Lung microvascular endothelial cell (primary cell): ENCODE measurements around the gene NTN1. TPM values are rescaled to one million over a fixed set of nuclear protein-coding genes. Genes with fewer than 3 reads are reported as not detected.
A peak's percentile ranks its signal among the peaks of the same experiment; 100 is the strongest.

ENCODE experiments used
- DNase-seq, 2 donors: peaks; one replicate each; pipeline versions ENCODE4 v3.0.0 to v3.0.0-alpha.2; 2010; ENCODE audit warnings: low read depth in 2 of 2
- total RNA-seq: library from RNA; depleted of rRNA; stranded (reverse); fragments of >200 nt; gene quantifications from 2 replicates; pipeline ENCODE4 v1.2.1, GENCODE V29; 2014

NTN1 gene
- total RNA-seq, 1 donor from 2014 or later: 0.40 TPM

DNA sequence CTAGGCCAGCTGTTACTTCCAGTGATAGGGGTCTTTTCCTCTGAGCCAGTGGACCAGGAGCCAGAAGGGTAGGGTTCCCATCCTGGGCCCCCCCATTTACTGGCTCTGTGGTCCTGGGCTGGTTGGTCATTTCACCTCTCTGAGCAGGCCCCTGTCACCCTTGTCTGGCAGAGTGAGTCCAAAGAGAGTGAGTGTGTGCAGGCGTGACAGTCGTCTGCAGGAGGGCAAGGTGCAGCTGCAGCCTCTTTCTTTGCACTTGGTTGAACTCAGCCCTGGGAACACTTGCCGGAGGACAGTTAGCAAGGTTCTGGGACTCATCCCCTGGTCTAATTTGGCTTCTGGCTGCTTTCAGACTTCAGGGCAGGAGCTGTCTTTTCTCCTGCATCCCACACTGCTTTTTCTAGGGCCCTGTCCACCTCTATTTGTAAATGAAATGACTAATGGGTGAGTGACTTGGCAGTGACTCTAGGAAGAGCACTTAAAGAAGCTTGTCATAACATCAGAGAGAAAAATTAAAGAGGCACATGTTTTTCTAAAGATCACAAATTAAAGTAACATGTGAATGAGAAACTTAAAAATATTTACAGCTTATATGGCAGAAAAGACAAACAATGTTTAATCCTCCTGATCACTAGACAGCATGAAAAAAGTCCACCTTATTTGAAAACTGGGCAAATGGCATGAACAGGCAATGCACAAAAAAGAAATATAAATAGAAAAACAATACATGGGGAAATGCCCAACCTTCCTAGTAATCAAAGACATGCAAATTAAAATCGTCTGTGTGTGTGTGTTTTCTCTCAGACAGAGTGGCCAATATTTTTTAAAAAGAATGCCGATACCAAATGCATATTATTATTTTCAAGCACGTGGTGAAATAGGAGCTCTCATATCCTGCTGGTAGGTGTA is 137.5 kb downstream of the NTN1 start:
- DNase-seq: no peak

DNA sequence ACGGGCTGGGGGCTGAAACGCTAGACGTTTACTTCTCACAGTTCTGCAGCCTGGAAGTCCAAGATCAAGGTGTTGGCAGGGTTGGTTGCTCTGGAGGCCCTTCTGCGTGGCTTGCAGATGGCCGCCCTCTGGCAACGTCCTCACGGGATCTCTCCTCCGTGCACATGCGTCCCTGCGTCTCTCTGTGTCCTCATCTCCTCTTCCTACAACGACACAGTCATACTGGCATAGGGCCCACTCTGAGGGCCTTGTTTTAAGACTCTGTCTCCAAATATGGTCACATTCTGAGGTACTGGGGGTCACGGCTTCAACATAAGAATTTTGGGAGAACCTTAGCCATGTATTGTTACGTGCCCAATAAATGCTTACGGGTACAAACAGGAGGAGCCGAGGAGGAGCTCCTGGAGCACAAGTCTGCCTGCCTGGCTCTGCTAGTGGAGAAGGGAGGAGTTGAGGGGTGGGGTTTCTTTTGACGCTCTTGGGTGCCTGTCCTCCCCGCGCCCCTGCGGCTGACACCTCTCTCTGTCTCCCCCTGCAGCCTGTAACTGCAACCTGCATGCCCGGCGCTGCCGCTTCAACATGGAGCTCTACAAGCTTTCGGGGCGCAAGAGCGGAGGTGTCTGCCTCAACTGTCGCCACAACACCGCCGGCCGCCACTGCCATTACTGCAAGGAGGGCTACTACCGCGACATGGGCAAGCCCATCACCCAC is 141.1 kb downstream of the NTN1 start:
- DNase-seq: no peak

DNA sequence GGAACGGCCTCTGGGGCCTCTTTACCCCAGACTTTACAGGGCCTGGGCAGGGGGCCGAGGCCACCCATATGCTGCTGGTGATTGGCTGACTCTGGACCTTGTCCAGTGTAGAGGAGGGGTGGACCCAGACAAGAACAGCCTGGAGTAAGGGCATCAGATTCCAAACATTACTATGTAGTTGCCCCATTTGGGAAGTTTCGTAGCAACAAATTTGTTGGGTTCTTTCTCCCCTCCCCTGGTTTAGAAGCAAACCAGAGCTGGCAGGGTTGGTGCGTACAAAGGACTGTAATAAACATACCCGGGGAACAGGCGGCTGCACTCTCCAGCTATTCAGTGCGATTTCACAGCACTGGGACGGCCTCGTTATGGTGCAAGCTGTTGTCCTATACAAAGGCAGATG is 145.5 kb downstream of the NTN1 start:
- DNase-seq: no peak

DNA sequence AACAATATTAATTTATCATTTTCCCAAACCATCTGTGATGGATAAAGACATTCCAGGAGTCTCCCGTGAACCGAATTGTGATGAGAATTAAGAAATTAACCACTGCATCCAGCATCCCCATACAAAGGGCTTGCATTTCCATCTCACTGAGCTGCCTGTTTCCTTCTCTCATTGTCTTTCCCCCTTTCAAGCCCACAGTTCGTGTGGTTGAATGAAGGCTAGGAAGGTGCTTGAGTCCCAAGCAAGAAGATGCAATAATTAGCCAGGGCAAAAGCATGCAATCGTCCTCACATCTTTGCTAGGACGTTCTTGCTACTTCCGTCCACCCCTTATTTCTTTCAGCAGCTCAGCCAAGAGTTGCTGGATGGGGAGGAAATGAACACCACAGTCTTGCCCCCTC is 146.1 kb downstream of the NTN1 start:
- no peak for DNase-seq

DNA sequence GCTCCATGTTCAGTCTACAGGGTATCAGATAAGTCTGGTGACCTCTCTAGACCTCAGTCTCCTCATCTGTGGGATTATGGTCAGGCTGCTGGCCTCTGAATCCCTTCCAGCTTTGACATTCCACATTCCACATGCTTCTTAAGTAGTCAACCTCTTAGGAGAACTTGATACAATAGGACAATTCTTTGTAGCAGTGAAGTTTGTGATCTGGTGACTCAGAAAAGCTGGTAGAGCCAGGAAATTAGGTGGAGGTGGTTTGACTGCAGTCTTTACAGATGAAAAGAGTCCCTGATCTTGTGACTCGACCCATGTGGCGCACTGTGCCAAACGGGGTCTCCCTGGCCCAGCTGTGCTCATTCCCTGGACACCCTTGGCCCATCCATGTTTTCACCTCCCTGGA is 147.8 kb downstream of the NTN1 start:
- DNase-seq: no peak

DNA sequence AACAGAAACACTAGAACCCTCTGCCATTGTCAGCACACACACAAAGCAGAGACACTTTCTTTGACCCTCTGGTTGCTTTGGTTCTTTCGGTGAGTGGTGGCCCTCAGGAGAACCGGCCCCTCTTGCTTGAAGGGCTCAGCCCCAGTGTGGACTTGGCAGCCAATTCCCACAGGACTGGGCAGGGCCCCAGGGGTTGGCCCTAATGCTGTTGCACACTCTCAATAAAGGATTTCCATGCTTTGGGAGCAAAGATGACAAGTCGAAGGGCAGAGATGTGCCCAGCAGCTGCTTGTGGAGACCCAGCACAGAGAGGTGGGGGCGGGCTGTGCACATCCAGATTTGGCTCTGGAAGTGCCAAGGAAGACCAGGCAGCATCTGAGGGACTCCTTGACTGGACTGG is 149.0 kb downstream of the NTN1 start:
- no peak for DNase-seq

DNA sequence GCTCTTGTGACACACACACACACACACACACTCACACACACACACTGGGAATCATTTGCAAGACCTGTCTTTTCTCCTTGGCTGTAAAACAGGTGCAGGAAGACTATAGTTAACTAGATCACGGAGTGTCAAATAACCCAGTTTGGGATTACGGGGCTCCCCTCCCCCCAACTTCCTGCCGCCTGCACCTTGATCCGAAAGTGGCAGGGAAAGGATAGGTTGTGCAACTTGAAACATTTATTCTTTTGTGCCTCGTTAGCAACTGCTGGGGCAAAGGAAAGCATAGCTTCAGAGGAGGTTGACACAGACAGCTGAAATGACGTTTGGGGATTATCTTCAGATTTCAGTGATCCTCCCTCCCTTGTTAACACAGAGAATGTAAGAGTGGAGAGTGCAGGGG is 149.5 kb downstream of the NTN1 start:
- DNase-seq: no peak

DNA sequence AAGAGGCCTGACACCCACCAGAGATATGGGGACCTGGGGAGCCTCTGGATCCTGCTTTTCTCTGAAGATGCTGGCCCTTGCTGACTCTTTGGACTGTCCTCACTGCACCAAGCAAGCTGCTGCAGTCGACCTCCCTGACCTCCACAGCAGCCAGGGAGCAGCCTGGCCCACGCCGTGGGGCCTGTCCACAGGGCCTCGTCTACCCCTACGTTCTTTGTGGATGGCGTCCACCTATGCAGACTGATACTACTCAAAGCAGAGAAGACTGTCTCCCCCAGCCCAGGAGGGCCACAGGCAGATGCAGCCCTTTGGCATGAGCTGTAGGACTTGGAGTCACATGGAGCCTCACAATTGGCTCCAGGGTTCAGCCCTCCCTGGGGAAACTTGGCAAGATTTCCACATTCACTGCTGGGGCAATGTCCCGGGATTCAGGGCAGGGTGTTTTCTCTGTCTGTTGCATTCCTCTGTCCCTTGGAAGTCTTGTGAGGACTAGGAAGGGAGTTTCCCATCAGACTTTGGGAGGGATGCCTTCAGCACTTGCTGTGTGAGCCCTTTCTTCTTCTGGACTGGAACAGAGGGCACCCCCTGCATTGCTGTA is 152.2 kb downstream of the NTN1 start:
- no peak for DNase-seq

DNA sequence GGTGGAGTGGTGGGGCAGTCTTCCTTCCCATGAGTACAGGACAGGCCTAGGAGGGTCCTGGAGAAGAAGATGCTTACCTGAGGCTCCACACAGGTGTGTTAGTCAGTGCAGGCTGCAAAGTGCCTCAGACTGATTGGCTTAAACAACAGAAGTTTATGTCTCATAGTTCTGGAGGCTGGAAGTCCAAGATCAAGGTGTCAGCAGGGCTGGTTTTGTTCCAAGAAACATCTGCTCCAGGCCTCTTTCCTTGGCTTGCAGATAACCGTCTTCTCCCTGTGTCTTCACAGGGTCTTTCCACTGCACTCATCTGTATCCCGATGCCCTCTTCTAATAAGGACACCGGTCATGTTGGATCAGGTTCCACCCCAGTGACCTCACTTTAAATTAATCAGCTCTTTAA is 153.0 kb downstream of the NTN1 start:
- no peak for DNase-seq

DNA sequence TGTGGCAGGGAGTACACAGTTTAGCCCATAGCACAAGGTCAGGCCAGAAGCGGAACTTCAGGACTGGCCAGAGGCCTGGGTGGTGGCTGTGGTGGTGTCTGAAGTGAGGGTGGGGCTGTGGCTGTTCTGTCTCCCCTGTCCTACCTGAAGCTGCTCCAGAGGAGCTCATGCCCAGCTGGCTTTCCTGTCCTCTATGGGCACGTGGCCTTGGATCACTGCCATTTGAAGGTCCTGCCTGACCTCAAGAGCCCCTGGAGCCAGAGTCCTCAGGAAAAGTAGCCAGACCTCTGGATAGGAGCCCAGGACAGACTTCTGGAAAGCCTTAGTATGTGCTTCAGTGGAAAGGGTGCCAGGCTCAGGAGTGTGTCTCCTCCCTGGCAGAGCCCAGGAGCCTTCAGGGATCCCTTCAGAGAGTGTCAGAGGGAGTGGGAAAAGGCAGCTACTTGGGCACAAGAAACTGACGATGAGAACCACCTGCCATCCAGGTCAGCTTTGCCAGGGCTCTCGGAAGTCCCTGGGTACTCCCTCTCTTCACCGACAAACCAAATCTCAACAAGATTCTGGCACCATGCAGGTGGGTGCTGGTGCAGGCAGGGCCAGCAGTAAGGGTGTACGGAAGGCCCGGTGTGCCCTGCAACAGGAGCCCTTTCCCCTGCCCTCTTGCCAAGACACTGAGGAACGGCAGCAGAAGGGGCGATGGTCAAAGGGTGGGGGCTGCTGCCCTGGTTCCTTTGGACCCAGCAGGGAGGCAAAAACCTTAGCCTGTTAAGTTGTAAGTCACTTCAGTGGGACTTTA is 153.7 kb downstream of the NTN1 start:
- peak in 1 of 2 donors; percentile 12 for DNase-seq

DNA sequence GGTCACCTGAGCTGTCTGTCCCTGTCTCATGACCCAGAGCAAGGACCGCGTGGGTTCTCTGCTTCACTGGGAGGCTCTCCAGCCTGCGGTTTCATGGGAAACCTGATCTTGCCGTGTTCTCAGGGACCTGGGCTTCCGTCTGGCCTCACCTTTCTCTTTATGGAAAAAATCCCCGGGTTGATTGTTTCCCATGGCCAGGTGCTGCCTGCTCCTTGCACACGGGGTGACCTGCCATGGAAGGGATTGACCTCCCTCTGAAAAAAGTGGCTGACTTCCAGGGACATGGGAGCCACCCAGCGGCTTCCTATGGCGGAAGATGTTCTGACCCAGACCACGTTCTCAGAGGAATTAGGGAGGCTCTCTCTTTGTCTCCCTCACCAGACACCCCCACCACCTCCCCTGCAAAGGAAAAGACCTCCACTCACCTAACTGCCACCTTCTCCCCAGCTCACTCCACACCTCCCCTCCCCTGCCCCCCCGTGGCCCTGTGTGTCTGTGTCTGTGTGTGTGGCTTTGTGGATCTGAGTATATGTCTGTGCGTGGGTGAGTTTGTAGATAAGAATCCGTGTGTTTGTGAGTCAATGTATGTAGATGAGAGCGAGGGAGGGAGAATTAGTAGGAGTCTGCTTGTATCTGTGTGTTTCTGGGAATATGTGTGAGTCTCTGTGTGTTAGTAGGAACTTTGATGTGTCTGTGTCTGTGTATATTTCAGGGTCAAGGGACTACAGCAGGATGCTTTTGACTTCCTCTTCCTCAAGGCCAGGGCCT is 154.6 kb downstream of the NTN1 start:
- DNase-seq: peak in 1 of 2 donors; percentile 92

DNA sequence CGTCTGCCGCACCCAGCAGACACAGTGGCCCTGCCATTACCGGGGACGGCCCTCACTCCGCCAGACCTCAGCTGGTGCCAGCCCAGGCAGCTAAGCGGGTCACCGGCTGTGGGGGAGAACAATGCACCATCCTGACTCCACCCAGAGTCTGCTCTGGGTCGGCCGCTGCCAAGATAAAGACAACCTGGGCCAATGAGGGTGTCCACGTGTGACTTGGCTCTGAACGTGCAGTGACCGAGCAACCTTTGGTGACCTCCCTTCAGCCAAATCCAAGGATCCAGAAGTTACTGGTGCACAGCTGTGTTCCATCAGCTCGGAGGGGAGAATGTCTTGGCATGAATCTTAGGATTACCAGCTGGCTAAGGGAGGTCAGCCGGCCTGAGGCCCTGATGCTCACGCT is 155.9 kb downstream of the NTN1 start:
- peak in 1 of 2 donors; percentile 59 for DNase-seq

DNA sequence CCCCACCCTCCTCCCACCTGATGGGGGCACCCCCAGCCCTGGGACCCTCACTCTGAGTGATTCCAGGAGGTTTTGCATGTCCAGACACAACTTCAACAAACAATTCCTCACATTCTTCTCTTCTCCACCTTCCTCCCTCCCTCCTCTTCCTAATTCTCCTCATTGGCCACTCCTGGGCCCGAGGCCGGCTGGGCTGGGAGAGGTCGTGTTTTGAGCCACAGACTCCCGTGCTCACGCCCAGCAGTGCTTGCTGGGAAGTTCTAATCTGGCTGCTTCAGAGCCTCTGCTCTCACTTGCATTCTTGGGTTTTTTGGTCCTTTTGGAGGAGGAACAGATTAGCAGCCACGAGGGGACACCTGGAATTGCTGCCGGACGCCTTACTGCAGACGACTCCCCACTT is 157.0 kb downstream of the NTN1 start:
- no peak for DNase-seq

DNA sequence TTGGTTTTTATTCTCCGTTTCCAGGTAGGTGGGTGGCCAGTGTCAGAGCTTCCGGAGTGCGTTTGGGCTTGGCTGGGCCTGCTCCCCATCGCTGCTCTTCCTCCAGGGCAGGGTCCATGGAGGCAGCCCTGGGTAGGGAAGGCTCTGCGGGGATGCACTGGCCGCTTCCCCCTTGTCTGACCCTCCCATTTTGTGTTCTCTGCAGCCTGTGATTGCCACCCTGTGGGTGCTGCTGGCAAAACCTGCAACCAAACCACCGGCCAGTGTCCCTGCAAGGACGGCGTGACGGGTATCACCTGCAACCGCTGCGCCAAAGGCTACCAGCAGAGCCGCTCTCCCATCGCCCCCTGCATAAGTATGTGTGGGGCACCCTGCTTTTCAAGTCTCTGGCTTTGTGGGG is 158.3 kb downstream of the NTN1 start:
- no peak for DNase-seq

DNA sequence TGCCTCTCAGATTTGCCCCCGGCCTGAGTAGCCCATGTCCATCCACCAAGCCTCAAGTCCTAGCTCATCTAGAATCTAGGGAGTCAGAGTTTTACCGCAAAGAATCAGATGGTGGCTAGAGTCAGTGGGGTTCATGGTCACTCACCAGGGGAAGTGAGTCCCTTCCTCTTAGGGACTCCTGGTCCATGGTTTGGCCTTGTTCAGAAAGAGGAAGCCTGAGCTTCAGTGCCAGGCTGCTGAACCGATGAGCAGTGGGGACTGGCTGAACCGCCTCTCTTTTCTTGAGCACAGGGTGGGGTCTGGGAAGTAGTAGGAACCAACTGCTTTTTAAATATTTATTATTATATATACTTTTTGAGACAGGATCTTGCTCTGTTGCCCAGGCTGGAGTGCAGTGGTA is 160.3 kb downstream of the NTN1 start:
- no peak for DNase-seq

DNA sequence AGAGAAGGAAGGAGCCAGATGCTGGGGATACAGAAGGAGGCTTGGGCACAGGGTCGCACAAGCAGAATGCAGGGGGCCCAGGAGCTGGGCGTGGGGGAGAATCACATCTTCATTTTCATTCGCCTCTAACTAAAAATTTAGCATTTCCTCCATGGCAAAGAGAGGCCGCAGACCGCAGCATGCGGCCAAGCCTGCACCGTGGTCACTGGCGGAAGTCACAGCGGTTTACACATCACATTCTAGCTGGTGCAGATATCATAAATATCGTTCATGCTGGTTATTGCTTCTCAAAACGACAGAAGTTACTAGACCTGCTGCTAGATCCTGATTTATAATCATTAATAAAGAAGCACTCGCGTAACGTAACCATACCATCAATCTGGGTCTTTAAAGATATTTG is 162.0 kb downstream of the NTN1 start:
- no peak for DNase-seq

DNA sequence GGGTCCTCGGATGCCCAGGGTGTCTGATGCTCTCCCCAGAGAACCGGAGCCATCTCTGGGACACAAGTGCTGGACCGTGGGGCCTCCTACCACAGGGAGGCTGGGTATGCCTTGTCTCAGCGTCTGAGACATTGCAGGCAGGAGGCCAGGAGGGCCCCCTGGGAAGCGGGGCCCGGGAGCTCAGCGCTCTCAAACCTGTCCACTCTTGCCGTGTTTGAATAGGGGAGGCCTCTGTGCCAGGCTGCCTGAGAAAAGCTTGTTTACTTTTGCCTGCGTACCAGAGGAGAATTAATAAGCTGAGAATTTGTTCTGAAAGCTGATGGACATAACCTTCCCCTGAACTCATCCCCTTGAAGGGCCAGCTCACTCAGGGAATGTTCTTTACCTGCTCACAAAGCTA is 163.8 kb downstream of the NTN1 start:
- no peak for DNase-seq

DNA sequence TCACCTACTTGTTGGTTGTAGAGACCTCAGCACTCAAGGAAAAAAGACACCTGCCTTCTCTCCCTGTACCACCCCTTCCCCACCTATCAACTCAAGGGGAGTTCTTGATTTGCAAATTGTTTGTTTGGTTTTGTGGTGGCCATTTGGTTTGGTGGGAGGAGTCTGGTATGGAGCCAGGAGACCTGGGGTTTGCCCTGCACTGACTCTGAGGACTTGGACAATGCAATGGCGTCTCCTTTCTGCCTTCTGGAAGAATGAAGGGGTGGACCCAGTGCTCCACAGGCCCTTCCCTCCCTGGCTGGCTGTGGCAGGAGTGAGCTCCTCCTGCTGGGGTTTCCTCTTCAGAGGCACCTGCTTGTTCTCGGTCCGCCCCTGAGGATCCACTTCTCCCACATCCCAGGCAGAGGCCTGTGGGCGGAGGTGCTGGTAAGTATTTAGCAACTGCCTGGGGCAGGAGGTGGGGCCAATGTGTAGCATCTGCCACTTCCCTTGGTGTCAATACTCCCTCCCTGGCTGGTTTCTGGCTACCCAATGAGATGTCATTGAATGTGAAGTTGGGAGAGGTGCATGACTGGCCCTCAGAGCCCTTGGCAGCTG is 164.5 kb downstream of the NTN1 start:
- DNase-seq: no peak

DNA sequence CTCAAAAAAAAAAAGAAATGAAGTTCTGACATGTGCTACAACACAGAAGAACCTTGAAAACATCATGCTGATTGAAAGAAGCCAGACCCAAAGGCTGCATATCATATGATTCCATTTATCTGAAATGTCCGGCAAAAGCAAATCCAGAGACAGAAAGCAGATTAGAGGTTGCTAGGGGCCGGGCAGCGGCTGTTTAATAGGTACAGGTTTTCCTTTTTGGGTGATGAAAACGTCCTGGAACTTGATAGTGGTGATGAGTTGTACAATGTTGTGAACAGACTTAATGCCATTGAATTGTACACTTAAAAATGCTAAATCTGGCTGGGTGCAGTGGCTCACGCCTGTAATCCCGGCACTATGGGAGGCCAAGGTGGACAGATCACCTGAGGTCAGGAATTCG is 166.5 kb downstream of the NTN1 start:
- DNase-seq: no peak

DNA sequence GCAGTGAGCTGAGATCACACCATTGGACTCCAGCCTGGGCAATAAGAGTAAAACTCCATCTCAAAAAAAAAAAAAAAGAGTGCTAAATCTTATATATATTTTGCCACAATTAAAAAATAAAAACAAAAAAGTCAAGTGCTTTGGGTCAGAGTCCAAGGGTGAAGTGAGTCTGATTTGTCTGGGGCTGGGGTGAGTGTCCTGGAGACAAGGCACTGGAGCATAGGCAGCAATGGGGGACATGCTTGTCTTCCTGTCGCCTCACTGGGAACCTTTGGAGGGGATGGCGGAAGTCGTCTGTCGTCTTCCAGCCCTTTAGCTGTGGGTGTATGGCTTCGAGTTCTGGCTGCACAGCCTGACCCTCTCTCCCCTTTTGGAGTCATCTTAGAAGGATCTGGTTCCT is 167.1 kb downstream of the NTN1 start:
- DNase-seq: no peak

DNA sequence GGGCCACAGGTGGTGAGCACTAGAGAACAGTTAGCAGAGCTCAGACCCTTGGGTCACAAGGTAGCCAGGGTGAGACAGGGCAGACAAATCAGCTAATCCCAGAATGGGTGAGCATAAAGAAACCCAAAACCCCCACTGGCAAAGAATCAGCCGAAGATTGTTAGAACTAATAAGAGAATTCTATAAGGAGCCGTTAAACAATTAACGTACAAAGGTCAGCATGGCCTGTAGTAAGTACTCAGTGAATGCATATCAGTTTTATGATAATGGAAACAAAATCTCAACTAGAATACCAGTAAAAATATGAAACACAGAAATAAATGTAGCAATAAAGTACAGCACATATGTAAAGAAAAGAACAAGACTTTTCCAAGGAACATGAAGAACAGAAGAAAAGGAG is 168.6 kb downstream of the NTN1 start:
- DNase-seq: no peak
